WERI-Rb-1 (cell line): ENCODE measurements around the gene IL5.

Experiments used
- DNase-seq: peaks from one replicate; pipeline ENCODE4 v3.0.0-alpha.2; 2020
- H3K27ac ChIP-seq: fragments of 250-450 bp; sonication (Bioruptor Pico); 2 replicates; pipeline ENCODE4 v1.5.1; 2020; ENCODE audit warnings: mild to moderate bottlenecking, moderate library complexity
- H3K27me3 ChIP-seq: fragments of 250-450 bp; sonication (Bioruptor Pico); 2 replicates; pipeline ENCODE4 v1.5.1; 2021; ENCODE audit warnings: mild to moderate bottlenecking, low read depth, moderate library complexity; ENCODE audit not compliant: insufficient read depth, severe bottlenecking
- H3K36me3 ChIP-seq: fragments of 250-450 bp; sonication (Bioruptor Pico); 2 replicates; pipeline ENCODE4 v1.5.1; 2020; ENCODE audit warnings: mild to moderate bottlenecking, moderate library complexity
- H3K4me3 ChIP-seq: 2 replicates; pipeline ENCODE4 v1.5.1; 2011; ENCODE audit warnings: low read depth, mild to moderate bottlenecking, control low read depth, low read length
- H3K9me3 ChIP-seq: fragments of 250-450 bp; sonication (Bioruptor Pico); 2 replicates; pipeline ENCODE4 v1.5.1; 2021; ENCODE audit warnings: mild to moderate bottlenecking, moderate library complexity; ENCODE audit not compliant: severe bottlenecking
- TF ChIP-seq, protein P1 (sequence below): IDR thresholded peaks from 2 replicates; pipeline ENCODE4 v1.5.1; 2011; ENCODE audit warnings: low read depth, mild to moderate bottlenecking, control low read depth, inconsistent platforms, low read length

IL5 gene

DNA sequence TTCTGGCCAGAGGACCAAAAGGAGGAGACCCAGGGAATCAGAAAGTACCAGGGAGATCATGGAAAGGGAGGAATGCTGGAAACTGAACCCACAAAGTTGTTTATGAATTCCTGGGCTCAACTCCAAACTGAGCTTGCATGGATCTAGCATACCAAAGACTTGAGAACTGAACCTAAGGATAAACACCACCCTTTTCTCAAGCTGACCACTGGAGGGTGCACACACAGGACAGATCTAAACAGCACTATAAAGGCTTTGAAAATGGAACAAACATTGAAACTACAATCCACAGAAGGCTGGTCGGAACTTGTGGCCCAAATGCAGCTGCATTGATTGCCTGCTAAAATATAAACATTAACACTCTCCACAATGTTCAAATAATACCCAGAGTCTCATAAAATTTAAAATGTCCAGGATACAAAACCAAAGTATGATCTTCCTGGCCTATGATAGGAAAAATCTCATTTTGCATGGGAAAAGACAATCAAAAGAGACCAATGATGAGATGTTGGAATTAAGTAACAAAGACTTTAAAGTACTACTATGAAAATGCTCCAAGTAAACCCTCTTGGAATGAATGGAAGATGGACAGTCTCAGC, 37.1 kb downstream of the IL5 start:
- TF ChIP-seq, protein P1, sequence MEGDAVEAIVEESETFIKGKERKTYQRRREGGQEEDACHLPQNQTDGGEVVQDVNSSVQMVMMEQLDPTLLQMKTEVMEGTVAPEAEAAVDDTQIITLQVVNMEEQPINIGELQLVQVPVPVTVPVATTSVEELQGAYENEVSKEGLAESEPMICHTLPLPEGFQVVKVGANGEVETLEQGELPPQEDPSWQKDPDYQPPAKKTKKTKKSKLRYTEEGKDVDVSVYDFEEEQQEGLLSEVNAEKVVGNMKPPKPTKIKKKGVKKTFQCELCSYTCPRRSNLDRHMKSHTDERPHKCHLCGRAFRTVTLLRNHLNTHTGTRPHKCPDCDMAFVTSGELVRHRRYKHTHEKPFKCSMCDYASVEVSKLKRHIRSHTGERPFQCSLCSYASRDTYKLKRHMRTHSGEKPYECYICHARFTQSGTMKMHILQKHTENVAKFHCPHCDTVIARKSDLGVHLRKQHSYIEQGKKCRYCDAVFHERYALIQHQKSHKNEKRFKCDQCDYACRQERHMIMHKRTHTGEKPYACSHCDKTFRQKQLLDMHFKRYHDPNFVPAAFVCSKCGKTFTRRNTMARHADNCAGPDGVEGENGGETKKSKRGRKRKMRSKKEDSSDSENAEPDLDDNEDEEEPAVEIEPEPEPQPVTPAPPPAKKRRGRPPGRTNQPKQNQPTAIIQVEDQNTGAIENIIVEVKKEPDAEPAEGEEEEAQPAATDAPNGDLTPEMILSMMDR, result peak; percentile 74
- Histone ChIP-seq H3K27ac (no peak overlapping the region), H3K27me3 (no peaks in the 10 kb centered on the region), H3K4me3 (no peak overlapping the region), H3K36me3 (no peaks in the 10 kb centered on the region), H3K9me3 (no peaks in the 10 kb centered on the region)
- peak; percentile 30 for DNase-seq

DNA sequence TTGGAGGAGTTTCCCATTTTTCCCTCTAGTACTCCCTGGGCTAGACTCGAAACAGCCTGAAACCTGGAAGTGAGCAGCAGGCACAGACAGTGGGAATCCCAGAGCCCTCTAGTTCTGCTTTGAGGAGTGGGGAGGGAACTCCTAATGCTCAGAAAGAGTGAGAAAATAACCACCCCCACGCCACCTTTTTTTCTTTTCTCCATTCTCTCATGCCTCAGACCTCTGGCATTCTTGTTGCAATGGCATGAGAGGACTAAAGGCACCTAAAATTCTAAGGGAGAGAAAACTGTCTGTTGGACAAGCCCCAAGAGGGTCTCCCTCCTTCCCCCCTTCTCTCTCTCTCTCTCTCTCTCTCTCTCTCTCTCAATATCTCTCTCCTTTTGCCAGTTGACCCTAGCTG, 37.7 kb downstream of the IL5 start:
- H3K9me3 ChIP-seq, result no peaks in the 10 kb centered on the region
- H3K27ac ChIP-seq, result no peak overlapping the region
- TF ChIP-seq, protein P1, result no peak
- H3K4me3 ChIP-seq, result no peak overlapping the region
- H3K36me3 ChIP-seq, result no peaks in the 10 kb centered on the region
- no peak for DNase-seq
- no peaks in the 10 kb centered on the region for H3K27me3 ChIP-seq

DNA sequence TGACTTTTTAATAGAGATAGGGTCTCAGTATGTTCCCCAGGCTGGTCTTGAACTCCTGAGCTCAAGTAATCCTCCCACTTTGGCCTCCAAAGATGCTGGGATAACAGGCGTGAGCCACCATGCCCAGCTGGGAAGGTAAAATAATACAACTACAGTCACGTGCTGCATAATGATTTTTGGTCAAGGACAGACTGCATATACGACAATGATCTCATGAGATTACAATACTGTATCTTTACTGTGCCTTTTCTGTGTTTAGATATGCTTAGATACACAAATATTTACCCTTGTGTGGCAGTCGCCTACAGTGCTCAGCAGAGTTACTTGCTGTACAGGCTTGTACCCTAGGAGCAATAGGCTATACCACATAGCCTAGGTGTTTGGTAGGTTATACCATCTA, 38.6 kb downstream of the IL5 start:
- TF ChIP-seq, protein P1, result no peak
- no peaks in the 10 kb centered on the region for H3K36me3 ChIP-seq
- no peaks in the 10 kb centered on the region for H3K9me3 ChIP-seq
- H3K4me3 ChIP-seq, result no peak overlapping the region
- no peak for DNase-seq
- H3K27ac ChIP-seq, result no peak overlapping the region
- H3K27me3 ChIP-seq, result no peaks in the 10 kb centered on the region

DNA sequence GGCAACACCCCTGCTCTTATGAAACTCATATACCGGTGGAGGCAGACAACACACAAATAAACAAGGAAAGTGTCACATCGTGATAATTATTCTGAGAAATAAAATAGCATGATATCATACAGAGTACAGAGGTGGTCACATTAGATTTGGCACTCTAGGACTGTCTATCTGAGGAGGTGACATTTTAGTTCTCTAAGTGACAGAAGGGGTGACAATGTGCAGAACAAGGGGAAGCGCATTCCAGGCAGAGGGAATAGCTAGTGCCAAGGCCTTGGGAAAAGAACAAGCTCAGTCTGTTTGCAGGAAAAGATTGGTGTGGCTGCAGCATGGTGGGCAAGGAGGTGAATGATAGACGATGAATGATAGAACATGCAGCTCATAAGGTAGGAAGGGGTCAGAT, 40.1 kb downstream of the IL5 start:
- no peaks in the 10 kb centered on the region for H3K9me3 ChIP-seq
- no peaks in the 10 kb centered on the region for H3K27me3 ChIP-seq
- TF ChIP-seq, protein P1, result no peak
- H3K27ac ChIP-seq, result no peak overlapping the region
- no peaks in the 10 kb centered on the region for H3K36me3 ChIP-seq
- no peak for DNase-seq
- no peak overlapping the region for H3K4me3 ChIP-seq

DNA sequence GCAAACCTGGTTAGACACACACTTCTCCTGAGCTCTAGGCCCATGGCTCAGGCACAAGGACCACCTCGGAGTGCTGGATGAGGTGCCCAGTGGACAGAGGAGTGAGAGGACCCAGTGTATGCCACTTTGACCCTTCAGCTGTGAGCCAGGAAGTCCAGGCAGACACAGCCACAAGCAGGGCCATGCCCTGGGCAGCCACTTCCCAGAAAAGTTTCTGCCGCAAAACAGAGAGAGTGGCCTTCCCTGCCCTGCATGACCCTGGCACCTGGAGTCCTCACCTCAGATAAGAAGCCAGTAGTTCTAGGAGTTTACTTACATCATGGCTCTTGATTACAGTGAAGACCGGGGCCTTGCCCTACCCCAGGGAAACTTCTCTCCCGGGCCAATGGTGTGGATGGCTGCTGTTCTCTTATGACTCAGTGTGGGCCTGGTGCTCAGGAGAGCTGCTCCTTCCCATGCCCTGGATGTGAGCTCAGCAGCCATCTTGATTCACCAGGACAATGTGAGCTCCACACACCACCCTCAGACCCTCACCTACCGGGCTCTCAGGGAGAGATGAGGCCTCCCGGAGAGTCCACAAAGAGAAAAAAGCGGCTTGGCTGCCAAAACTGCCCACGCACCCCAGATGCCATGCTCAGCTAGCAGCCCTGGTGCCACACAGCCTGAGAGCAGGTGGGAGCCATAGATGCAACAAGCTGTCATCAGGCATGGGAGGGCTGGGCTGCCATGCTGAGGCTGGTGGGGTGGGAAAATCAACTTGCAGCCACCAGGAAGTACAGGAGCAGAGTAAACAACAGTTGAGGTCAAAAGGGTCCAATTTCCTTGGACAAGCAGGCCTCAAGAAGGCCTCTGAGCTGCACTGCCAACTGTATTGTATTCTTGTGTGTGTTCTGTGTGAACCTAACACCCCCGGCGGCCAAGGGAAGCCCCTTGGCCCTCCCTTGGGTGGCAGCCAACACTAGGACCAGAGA, 41.1 kb downstream of the IL5 start:
- H3K27me3 ChIP-seq, result no peaks in the 10 kb centered on the region
- H3K4me3 ChIP-seq, result no peak overlapping the region
- H3K27ac ChIP-seq, result no peak overlapping the region
- TF ChIP-seq, protein P1, result no peak
- no peaks in the 10 kb centered on the region for H3K36me3 ChIP-seq
- H3K9me3 ChIP-seq, result no peaks in the 10 kb centered on the region
- no peak for DNase-seq
